ENCODE results near the gene TMEM135. TPM values are rescaled to one million over a fixed set of nuclear protein-coding genes. Genes with fewer than 3 reads are reported as not detected.

Gene TMEM135
- total RNA-seq, 1 donor from 2014 or later = 22.3 TPM

GRCh38 chr11:87176044-87176443 lies 138.3 kb downstream of the TMEM135 start:
- no peak for DNase-seq
- H3K9me3 ChIP-seq = peaks cover 3% of the 10 kb centered on the region
- no peak overlapping the region for H3K4me3 ChIP-seq
- no peak overlapping the region for H3K27ac ChIP-seq
- intact Hi-C loops (cut with DNase I) = no loop called here
- H3K36me3 ChIP-seq = no peaks in the 10 kb centered on the region
- no peak for TF ChIP-seq CTCF (IDR thresholded peaks at IDR 0.05)
- H3K4me1 ChIP-seq = no peaks in the 10 kb centered on the region
- ATAC-seq = no peak
- no peaks in the 10 kb centered on the region for H3K27me3 ChIP-seq (ENCODE audit: low read depth)

GRCh38 chr11:87179621-87180020 lies 141.9 kb downstream of the TMEM135 start:
- no peak for TF ChIP-seq CTCF (IDR thresholded peaks at IDR 0.05)
- intact Hi-C loops (cut with DNase I) = no loop called here

GRCh38 chr11:87180742-87181141 lies 143.0 kb downstream of the TMEM135 start:
- H3K27ac ChIP-seq = no peak overlapping the region
- no peaks in the 10 kb centered on the region for H3K36me3 ChIP-seq
- no peak for DNase-seq
- H3K4me1 ChIP-seq = no peaks in the 10 kb centered on the region
- H3K27me3 ChIP-seq (ENCODE audit: low read depth) = no peaks in the 10 kb centered on the region
- intact Hi-C loops (cut with DNase I) = no loop called here
- H3K4me3 ChIP-seq = no peak overlapping the region
- no peak for TF ChIP-seq CTCF (IDR thresholded peaks at IDR 0.05)
- ATAC-seq = no peak
- H3K9me3 ChIP-seq = peaks cover 3% of the 10 kb centered on the region

More at GRCh38 chr11:87179621-87180020, 141.9 kb downstream of the TMEM135 start:
- DNase-seq (no peak), ATAC-seq (no peak)
- no peak overlapping the region for H3K4me3 ChIP-seq
- no peaks in the 10 kb centered on the region for H3K36me3 ChIP-seq
- no peak overlapping the region for H3K27ac ChIP-seq
- H3K27me3 ChIP-seq (ENCODE audit: low read depth) = no peaks in the 10 kb centered on the region
- H3K4me1 ChIP-seq = no peaks in the 10 kb centered on the region
- H3K9me3 ChIP-seq = peaks cover 3% of the 10 kb centered on the region

GRCh38 chr11:87181143-87181542 lies 143.4 kb downstream of the TMEM135 start:
- no peak for DNase-seq
- Histone ChIP-seq H3K4me1 (no peaks in the 10 kb centered on the region), H3K4me3 (no peak overlapping the region), H3K36me3 (no peaks in the 10 kb centered on the region), H3K27ac (no peak overlapping the region), H3K9me3 (peaks cover 3% of the 10 kb centered on the region), H3K27me3 (ENCODE audit: low read depth) (no peaks in the 10 kb centered on the region)
- intact Hi-C loops (cut with DNase I) = no loop called here
- ATAC-seq = no peak
- no peak for TF ChIP-seq CTCF (IDR thresholded peaks at IDR 0.05)

- TF ChIP-seq CTCF (IDR thresholded peaks at IDR 0.05) = no peak
- H3K36me3 ChIP-seq = no peaks in the 10 kb centered on the region
- intact Hi-C loops (cut with DNase I) = no loop called here
These were observed 147.5 kb downstream of the TMEM135 start for GRCh38 chr11:87185228-87185627.

GRCh38 chr11:87187076-87187475 lies 149.3 kb downstream of the TMEM135 start:
- intact Hi-C loops (cut with DNase I) = no loop called here
- ATAC-seq (no peak), DNase-seq (no peak)
- no peak for TF ChIP-seq CTCF (IDR thresholded peaks at IDR 0.05)
- Histone ChIP-seq H3K36me3 (no peaks in the 10 kb centered on the region), H3K4me3 (no peak overlapping the region), H3K27me3 (ENCODE audit: low read depth) (no peaks in the 10 kb centered on the region), H3K9me3 (no peaks in the 10 kb centered on the region), H3K27ac (no peak overlapping the region), H3K4me1 (no peaks in the 10 kb centered on the region)

More at GRCh38 chr11:87185228-87185627, 147.5 kb downstream of the TMEM135 start:
- Histone ChIP-seq H3K4me3 (no peak overlapping the region), H3K4me1 (no peaks in the 10 kb centered on the region), H3K9me3 (no peaks in the 10 kb centered on the region), H3K27ac (no peak overlapping the region), H3K27me3 (ENCODE audit: low read depth) (no peaks in the 10 kb centered on the region)
- no peak for ATAC-seq
- no peak for DNase-seq
